LNCAP (cell line): Measurements from ENCODE around the gene KYNU.

ENCODE experiments used
- TF ChIP-seq, protein P1 (sequence below): fragments of 450-650 bp; IDR thresholded peaks from 2 replicates; pipeline ENCODE4 v1.5.1; 2017; ENCODE audit warnings: mild to moderate bottlenecking

KYNU gene

GRCh38 chr2:143071185-143071876 lies 193.9 kb downstream of the KYNU start:
- TF ChIP-seq, protein P1, sequence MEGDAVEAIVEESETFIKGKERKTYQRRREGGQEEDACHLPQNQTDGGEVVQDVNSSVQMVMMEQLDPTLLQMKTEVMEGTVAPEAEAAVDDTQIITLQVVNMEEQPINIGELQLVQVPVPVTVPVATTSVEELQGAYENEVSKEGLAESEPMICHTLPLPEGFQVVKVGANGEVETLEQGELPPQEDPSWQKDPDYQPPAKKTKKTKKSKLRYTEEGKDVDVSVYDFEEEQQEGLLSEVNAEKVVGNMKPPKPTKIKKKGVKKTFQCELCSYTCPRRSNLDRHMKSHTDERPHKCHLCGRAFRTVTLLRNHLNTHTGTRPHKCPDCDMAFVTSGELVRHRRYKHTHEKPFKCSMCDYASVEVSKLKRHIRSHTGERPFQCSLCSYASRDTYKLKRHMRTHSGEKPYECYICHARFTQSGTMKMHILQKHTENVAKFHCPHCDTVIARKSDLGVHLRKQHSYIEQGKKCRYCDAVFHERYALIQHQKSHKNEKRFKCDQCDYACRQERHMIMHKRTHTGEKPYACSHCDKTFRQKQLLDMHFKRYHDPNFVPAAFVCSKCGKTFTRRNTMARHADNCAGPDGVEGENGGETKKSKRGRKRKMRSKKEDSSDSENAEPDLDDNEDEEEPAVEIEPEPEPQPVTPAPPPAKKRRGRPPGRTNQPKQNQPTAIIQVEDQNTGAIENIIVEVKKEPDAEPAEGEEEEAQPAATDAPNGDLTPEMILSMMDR = no peak

DNA sequence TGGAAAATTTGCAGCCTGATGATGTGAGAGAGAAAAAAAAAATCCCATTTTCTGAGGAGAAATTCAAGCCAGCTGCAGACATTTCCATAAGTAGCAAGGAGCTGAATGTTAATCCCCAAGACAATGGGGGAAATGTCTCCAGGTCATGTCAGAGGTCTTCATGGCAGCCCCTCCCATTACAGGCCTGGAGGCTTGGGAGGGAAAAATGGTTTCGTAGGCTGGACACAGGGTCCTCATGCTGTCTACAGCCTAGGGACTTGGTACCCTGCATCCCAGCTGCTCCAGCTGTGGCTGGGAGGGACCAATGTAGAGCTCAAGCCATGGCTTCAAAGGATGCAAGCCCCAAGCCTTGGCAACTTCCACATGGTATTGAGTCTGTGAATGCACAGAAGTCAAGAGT lies 198.2 kb downstream of the KYNU start:
- TF ChIP-seq, protein P1 = no peak

GRCh38 chr2:143078104-143078503 lies 200.6 kb downstream of the KYNU start:
- TF ChIP-seq, protein P1 = no peak

DNA sequence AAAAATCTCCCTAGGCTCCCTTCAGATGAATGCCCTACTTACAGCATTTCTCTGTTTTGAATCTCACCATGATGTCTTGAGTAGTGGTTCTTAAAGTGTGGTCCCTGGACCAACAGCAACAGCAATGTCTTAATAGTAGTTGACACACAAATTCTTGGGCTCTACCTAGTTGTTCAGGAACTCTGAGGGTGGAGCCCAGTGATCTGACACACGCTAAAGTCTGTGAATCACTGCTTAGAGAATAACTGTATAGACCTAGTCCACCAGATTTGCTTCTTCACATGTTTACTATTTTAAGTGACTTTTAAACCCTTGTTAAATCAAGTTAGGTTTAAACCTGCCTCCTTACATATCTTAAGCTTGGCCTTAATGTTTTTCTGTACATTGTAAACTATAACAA lies 204.2 kb downstream of the KYNU start:
- TF ChIP-seq, protein P1 = no peak

DNA sequence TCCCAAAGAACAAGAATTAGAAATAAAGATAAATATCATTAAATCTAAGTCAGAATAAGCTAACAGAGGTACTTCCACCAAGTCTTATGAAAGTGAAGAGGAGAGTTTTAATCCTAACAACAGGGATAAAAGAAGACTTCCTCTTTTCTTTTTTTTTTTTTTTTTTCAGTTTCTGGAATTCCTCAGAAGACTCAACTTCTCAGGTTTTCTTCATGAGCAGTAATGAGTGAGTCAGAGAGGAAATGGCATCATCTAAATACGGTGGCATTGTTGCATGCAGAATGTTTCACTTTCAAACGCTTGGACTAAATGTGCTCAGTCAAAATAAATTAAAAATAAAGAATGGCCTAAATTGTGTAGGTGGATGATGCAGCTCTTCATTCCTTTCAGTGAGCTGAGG lies 206.2 kb downstream of the KYNU start:
- TF ChIP-seq, protein P1 = no peak

DNA sequence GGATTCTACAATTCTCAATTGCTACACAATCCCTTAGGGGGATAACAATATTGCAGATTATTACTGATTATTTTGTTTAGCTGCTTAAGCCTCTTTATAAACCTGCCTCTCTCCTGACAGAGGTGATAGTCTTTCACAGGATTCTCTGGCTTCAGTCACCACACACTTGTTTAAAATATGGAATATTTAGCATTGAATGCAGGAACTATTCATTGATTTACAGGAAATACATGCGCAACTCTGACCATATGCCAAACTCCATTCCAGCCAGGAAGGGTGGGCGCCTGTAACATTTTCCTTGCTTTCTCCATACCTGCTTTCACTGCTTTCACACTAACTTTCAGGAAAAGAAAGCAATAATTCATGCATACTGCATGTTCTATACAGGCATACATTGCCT lies 207.0 kb downstream of the KYNU start:
- TF ChIP-seq, protein P1 = no peak

DNA sequence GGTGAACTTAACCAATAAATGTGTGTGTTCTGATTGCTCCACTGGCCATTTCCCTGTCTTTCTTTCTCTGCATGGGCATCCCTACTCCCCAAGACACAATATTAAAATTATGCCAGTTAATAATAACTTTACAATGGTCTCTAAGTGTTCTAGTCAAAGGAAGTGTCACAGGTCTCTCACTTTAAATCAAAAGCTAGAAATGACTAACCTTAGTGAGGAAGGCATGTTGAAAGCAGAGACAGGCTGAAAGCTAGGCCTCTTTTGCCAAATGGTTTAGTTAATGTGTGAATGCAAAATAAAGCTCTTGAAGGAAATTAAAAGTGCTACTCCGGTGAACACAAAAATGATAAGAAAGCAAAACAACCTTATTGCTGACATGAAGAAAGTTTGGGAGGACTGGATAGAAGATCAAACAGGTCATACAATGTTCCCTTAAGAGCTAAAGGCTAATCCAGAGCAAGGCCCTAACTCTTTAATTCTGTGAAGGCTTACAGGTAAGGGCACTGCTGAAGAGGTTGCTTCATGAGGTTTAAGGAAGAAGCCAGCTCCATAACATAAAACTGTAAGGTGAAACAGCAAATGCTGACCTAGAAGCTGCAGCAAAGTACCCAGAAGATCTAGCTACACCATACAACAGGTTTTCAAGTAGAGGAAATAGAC lies 207.8 kb downstream of the KYNU start:
- TF ChIP-seq, protein P1 = no peak
